WI38 (cell line): ENCODE results near the gene PARP1.

Experiments
- H3K4me3 ChIP-seq: 2 replicates; pipeline ENCODE4 v1.5.1; 2011; ENCODE audit warnings: low read depth, mild to moderate bottlenecking, control low read depth, low read length
- CTCF ChIP-seq: IDR thresholded peaks from 2 replicates; pipeline ENCODE4 v1.5.1; 2012; ENCODE audit warnings: low read depth, mild to moderate bottlenecking, control low read depth, low read length

PARP1 gene

GRCh38 chr1:226404904-226405222 is 3.0 kb downstream of the PARP1 start:
- TF ChIP-seq CTCF = no peak
- H3K4me3 ChIP-seq = no peak overlapping the region

GRCh38 chr1:226404063-226404903 is 3.6 kb downstream of the PARP1 start:
- no peak for TF ChIP-seq CTCF
- H3K4me3 ChIP-seq = no peak overlapping the region

- H3K4me3 ChIP-seq = no peak overlapping the region
- peak; percentile 15; the same call in 1 of the 2 replicates for TF ChIP-seq CTCF
Observed at GRCh38 chr1:226403201-226404034, 4.5 kb downstream of the PARP1 start.

GRCh38 chr1:226402739-226403165 is 5.1 kb downstream of the PARP1 start:
- no peak for TF ChIP-seq CTCF
- no peak overlapping the region for H3K4me3 ChIP-seq

GRCh38 chr1:226401355-226402303 is 6.3 kb downstream of the PARP1 start:
- no peak overlapping the region for H3K4me3 ChIP-seq

More at GRCh38 chr1:226401355-226402303, 6.3 kb downstream of the PARP1 start:
- TF ChIP-seq CTCF = no peak
